Right lobe of liver (tissue), 6 donors: Measurements from ENCODE around the gene DUSP14. TPM values are rescaled to one million over a fixed set of nuclear protein-coding genes. Genes with fewer than 3 reads are reported as not detected.

ENCODE experiments used
- ATAC-seq, 4 donors: fragments of 200-7000 bp; cut with Tn5 transposase; one replicate each; pipeline ENCODE4 v1.9.1; 2020; ENCODE audit warnings: mild to moderate bottlenecking in 4 of 4, moderate library complexity in 4 of 4
- DNase-seq, 3 donors: peaks; one replicate each; pipeline ENCODE4 v3.0.0-alpha.2; 2020
- H3K27ac ChIP-seq, 3 donors: fragments of 200-600 bp; one replicate each; pipeline ENCODE4 v1.8.0; 2022
- H3K27me3 ChIP-seq, 2 donors: fragments of 200-600 bp; one replicate each; pipeline ENCODE4 v1.8.0; 2022
- H3K36me3 ChIP-seq, 4 donors: fragments of 200-600 bp; sonication (generic) in 1 of 4; one replicate each; pipeline versions ENCODE4 v1.5.1 to v1.8.0; 2017 to 2022; ENCODE audit warnings: control low read depth in 1 of 4
- H3K4me1 ChIP-seq, 4 donors: fragments of 200-600 bp; sonication (generic) in 1 of 4; one replicate each; pipeline versions ENCODE4 v1.5.1 to v1.8.0; 2017 to 2022; ENCODE audit warnings: control low read depth in 1 of 4
- H3K4me3 ChIP-seq, 3 donors: fragments of 200-600 bp; one replicate each; pipeline ENCODE4 v1.8.0; 2022
- H3K9me3 ChIP-seq, 4 donors: fragments of 200-600 bp; sonication (generic) in 1 of 4; one replicate each; pipeline versions ENCODE4 v1.5.1 to v1.8.0; 2017 to 2022; ENCODE audit warnings: control low read depth in 1 of 4
- CTCF ChIP-seq, 4 donors: fragments of 200-600 bp in 3 of 4; fragments of 450-650 bp in 1 of 4; IDR thresholded peaks; one replicate each; pipeline versions ENCODE4 v1.5.1 to v1.8.0; 2016 to 2022; ENCODE audit warnings: antibody characterized with exemption in 4 of 4, mild to moderate bottlenecking in 2 of 4
- POLR2A ChIP-seq: fragments of 450-650 bp; IDR thresholded peaks from one replicate; pipeline ENCODE4 v1.6.1; 2017; ENCODE audit warnings: antibody characterized with exemption, mild to moderate bottlenecking
- WGBS: methylation state at CpG from one replicate; pipeline ENCODE4 v1.1.6; 2018; ENCODE audit warnings: low coverage, low lambda C conversion rate; ENCODE audit not compliant: insufficient coverage; ENCODE audit errors: missing lambda C conversion rate; 5-methylcytosine and 5-hydroxymethylcytosine counted together
- intact Hi-C, 2 donors: fragments of 100-400 bp; cut with DNase I; formaldehyde crosslinking; loops; one replicate each; pipeline versions ENCODE4 v1.11.2 to v1.14.1; 2022
- total RNA-seq, 6 experiments: library from RNA; depleted of rRNA in 2 of 6; stranded (reverse); fragments of >200 nt in 2 of 6; fragmentation: NEBNext Ultra II Directional in 3 of 6; extraction: Animal tissue kit (Norgen Biotek cat#: 25700) in 3 of 6; gene quantifications; one replicate each; pipeline versions ENCODE4 v1.1.0 to v1.2.4, GENCODE V29; 2016 to 2023
- donor health status: DM: no; HTN: yes; CAD: no.
- donor health status: DM: no; HTN: no; CAD: no.
- donor health status: DM: no; HTN: no; CAD: no.
- donor health status: DM: no; HTN: yes; CAD: no.
- donor health status: DM: no; HTN: yes; CAD: no.

DUSP14 gene
- total RNA-seq, 6 experiments from 2014 or later = 10.6 to 21.2 (median 13.2) TPM

GRCh38 chr17:37530420-37530819, 40.7 kb downstream of the DUSP14 start:
- no peak overlapping the region for H3K4me3 ChIP-seq
- H3K9me3 ChIP-seq = no peaks in the 10 kb centered on the region
- DNase-seq = no peak
- TF ChIP-seq CTCF (IDR thresholded peaks at IDR 0.05) = no peak
- TF ChIP-seq POLR2A = no peak
- H3K4me1 ChIP-seq = no peaks in the 10 kb centered on the region
- intact Hi-C loops = no loop called here
- no peak for ATAC-seq
- 86% methylated on average over 4 of the region's 4 CpGs for WGBS
- peaks cover 0 to 57% (median 4%) of the 10 kb centered on the region in 4 donors for H3K36me3 ChIP-seq
- H3K27me3 ChIP-seq = no peaks in the 10 kb centered on the region
- no peak overlapping the region for H3K27ac ChIP-seq

DNA sequence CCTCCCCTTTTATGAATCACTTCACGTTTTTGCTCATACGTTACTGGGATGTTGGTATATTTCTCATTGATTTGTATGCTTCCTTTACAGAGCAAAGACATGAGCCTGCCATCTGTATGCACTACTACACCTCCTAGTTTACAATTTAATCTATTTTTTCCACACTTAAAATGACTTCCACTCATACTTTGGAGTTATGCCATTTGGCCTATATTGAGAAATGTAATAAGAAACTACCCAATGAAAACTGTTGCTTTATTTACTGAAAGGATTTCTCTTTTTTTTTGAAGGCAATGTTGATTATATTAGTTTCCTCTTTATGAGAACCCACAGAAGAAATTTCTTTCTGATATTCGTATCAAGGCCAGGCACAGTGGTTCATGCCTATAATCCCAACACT, 43.1 kb downstream of the DUSP14 start:
- TF ChIP-seq CTCF (IDR thresholded peaks at IDR 0.05) = no peak
- no peak for TF ChIP-seq POLR2A
- DNase-seq (no peak), ATAC-seq (no peak)
- H3K27me3 ChIP-seq = no peaks in the 10 kb centered on the region
- H3K27ac ChIP-seq = no peak overlapping the region
- no peaks in the 10 kb centered on the region for H3K4me1 ChIP-seq
- intact Hi-C loops = no loop called here
- WGBS = 80% methylated on average over 3 of the region's 3 CpGs
- H3K4me3 ChIP-seq = no peak overlapping the region
- H3K9me3 ChIP-seq = no peaks in the 10 kb centered on the region
- peaks cover 0 to 75% (median 17%) of the 10 kb centered on the region in 4 donors for H3K36me3 ChIP-seq

GRCh38 chr17:37535906-37536305, 46.2 kb downstream of the DUSP14 start:
- TF ChIP-seq CTCF (IDR thresholded peaks at IDR 0.05) = no peak
- no peak for TF ChIP-seq POLR2A
- Histone ChIP-seq H3K4me3 (no peak overlapping the region), H3K9me3 (no peaks in the 10 kb centered on the region), H3K4me1 (no peaks in the 10 kb centered on the region), H3K27me3 (no peaks in the 10 kb centered on the region), H3K36me3 (peaks cover 0 to 78% (median 35%) of the 10 kb centered on the region in 4 donors), H3K27ac (no peak overlapping the region)
- 89% methylated on average over 4 of the region's 5 CpGs for WGBS
- DNase-seq (no peak), ATAC-seq (no peak)
- intact Hi-C loops = no loop called here

GRCh38 chr17:37538981-37539659, 49.4 kb downstream of the DUSP14 start:
- 90% methylated on average over 6 of the region's 8 CpGs for WGBS
- Histone ChIP-seq H3K9me3 (no peaks in the 10 kb centered on the region), H3K4me1 (no peaks in the 10 kb centered on the region), H3K27me3 (no peaks in the 10 kb centered on the region), H3K27ac (no peak overlapping the region), H3K4me3 (no peak overlapping the region), H3K36me3 (peaks cover 0 to 72% (median 41%) of the 10 kb centered on the region in 4 donors)
- ATAC-seq (no peak), DNase-seq (no peak)
- intact Hi-C loops = no loop called here
- TF ChIP-seq CTCF (IDR thresholded peaks at IDR 0.05) = no peak
